Measurements from ENCODE around the gene PSMA4.

The PSMA4 gene

DNA sequence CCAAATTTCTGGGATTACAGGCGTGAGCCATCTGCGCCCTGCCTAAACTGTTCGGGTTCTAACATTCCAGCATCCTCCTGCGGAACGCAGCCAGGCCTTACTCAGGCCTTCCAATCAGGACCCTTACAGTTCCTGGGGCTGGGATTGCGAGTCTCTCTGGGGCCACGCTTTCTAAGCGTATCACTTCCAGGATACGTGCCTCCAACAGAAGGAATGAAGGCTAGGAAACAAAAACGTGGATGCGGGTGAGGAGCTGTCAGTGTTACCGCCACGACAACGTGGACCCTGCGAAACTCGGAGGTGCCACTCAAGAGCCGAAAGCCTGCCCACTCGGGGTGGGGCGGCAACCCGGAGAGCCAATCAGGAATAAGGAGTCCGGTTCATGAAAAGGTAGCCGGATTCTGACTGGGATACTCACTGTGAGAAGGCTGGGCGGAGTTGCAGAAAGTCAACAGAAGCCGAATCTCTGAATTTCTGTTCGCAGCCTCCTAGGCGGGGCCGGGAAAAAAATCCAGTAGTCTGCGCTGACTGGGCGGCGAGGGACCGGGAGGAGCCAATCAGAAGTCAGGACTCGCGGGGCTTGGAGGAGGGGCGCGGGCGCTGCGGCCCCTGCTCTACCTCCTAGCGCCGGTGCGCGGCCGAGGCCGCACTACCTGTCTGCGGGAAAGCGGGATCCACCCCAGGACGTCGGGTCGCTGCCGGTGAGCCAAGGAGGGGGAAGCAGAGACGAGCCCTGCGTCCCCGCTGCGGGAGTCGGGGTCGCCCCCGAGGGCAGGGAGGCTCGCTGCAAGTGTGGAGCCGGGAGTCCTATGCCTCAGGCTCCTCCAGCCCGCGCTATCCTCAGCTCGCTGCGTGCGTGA lies 33.0 kb upstream of the PSMA4 start, which contains the start of gene HYKK:
TSS of gene HYKK (plus strand) at position 607 of the 860 bp plus-strand sequence. CDS start 5,512 bp downstream, outside the sequence.
- TF ChIP-seq, protein P1, sequence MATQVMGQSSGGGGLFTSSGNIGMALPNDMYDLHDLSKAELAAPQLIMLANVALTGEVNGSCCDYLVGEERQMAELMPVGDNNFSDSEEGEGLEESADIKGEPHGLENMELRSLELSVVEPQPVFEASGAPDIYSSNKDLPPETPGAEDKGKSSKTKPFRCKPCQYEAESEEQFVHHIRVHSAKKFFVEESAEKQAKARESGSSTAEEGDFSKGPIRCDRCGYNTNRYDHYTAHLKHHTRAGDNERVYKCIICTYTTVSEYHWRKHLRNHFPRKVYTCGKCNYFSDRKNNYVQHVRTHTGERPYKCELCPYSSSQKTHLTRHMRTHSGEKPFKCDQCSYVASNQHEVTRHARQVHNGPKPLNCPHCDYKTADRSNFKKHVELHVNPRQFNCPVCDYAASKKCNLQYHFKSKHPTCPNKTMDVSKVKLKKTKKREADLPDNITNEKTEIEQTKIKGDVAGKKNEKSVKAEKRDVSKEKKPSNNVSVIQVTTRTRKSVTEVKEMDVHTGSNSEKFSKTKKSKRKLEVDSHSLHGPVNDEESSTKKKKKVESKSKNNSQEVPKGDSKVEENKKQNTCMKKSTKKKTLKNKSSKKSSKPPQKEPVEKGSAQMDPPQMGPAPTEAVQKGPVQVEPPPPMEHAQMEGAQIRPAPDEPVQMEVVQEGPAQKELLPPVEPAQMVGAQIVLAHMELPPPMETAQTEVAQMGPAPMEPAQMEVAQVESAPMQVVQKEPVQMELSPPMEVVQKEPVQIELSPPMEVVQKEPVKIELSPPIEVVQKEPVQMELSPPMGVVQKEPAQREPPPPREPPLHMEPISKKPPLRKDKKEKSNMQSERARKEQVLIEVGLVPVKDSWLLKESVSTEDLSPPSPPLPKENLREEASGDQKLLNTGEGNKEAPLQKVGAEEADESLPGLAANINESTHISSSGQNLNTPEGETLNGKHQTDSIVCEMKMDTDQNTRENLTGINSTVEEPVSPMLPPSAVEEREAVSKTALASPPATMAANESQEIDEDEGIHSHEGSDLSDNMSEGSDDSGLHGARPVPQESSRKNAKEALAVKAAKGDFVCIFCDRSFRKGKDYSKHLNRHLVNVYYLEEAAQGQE (IDR thresholded peaks at IDR 0.05; ENCODE audit: insufficient read depth in 1 of 2, low read depth in 2 of 2, low read length in 2 of 2) = no peak
- peak; percentile 37 for TF ChIP-seq FOXP2 (optimal IDR thresholded peaks at IDR 0.05; ENCODE audit: borderline replicate concordance, extremely low read depth, extremely low read length, insufficient read depth)
- TF ChIP-seq POLR2AphosphoS5 (IDR thresholded peaks at IDR 0.05; ENCODE audit: low read depth, low read length) = peak; percentile 62
- TF ChIP-seq SIN3A (IDR thresholded peaks at IDR 0.05; ENCODE audit: borderline replicate concordance, insufficient read depth, low read length) = peak; percentile 62; the same call in 1 of the 2 replicates
- no peak for TF ChIP-seq TAF1 (IDR thresholded peaks at IDR 0.05; ENCODE audit: borderline replicate concordance, insufficient read depth, low read length)

DNA sequence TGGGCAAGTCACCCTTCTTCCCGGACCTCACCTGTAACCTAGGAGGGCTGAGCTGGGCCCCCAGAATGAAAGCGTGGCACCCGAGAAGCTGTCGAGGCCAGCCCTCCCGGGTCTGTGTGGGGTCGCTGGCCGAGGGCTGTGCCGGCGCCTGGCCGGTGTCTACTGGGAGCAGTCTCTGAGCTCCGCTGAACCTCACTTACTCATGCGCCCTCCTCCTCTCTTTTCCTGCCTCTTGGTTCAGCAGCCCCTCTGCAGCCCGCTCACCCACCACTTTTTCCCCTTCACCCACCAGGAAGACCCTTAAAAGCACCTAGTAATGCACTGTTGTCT lies 32.4 kb upstream of the PSMA4 start:
- TF ChIP-seq SIN3A (IDR thresholded peaks at IDR 0.05; ENCODE audit: borderline replicate concordance, insufficient read depth, low read length) = no peak
- no peak for TF ChIP-seq TAF1 (IDR thresholded peaks at IDR 0.05; ENCODE audit: borderline replicate concordance, insufficient read depth, low read length)
- TF ChIP-seq, protein P1 (IDR thresholded peaks at IDR 0.05; ENCODE audit: insufficient read depth in 1 of 2, low read depth in 2 of 2, low read length in 2 of 2) = no peak
- TF ChIP-seq POLR2AphosphoS5 (IDR thresholded peaks at IDR 0.05; ENCODE audit: low read depth, low read length) = no peak; the same call in 1 of the 2 replicates
- no peak for TF ChIP-seq FOXP2 (optimal IDR thresholded peaks at IDR 0.05; ENCODE audit: borderline replicate concordance, extremely low read depth, extremely low read length, insufficient read depth)

DNA sequence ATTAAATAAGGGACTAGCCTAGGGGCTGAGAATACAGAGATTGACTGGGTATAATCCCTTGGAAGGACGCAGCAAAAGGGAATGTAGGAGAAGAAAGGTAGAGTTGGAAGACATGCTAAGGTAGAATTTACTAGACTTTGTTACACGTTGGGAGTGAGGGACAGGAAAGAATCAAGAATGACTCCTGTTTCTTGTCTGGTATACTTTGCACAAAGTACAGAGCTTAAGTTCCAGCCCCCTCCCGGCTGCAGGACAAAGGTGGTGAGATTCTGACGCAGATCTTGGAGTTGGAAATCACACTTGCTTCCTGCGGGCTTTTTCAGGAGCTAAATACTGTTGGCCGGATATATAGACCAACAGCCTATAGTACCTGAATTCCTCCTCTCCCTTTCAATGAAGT lies 32.0 kb upstream of the PSMA4 start:
- TF ChIP-seq, protein P1 (IDR thresholded peaks at IDR 0.05; ENCODE audit: insufficient read depth in 1 of 2, low read depth in 2 of 2, low read length in 2 of 2) = no peak
- TF ChIP-seq SIN3A (IDR thresholded peaks at IDR 0.05; ENCODE audit: borderline replicate concordance, insufficient read depth, low read length) (no peak), FOXP2 (optimal IDR thresholded peaks at IDR 0.05; ENCODE audit: borderline replicate concordance, extremely low read depth, extremely low read length, insufficient read depth) (no peak), TAF1 (IDR thresholded peaks at IDR 0.05; ENCODE audit: borderline replicate concordance, insufficient read depth, low read length) (no peak), POLR2AphosphoS5 (IDR thresholded peaks at IDR 0.05; ENCODE audit: low read depth, low read length) (no peak)

DNA sequence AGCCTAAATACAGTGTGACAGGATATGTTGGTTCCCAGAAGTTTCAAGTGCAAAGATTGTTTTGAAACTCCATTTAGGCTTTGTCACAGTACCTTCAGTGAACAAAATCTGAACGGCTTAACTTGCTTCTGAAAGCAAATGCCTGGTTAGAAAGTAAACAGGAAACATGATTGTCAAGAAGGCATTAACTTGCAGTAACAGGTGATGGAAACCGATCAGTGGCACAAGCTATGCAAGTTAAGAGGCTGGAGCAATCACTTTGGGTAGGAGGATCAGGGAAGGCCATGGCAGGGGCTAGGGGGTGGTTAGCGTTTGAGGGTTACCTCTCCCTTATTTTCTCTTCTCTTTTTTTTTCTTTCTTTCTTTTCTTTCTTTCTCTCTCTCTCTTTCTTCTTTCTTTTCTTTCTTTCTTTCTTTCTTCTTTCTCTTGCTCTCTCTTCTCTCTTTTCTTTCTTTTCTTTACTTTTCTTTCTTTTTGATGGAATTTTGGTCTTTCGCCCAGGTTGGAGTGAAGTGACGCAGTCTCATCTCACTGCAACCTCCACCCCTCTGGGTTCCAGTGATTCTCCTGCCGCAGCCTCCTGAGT lies 30.4 kb upstream of the PSMA4 start:
- TF ChIP-seq FOXP2 (optimal IDR thresholded peaks at IDR 0.05; ENCODE audit: borderline replicate concordance, extremely low read depth, extremely low read length, insufficient read depth) (no peak), TAF1 (IDR thresholded peaks at IDR 0.05; ENCODE audit: borderline replicate concordance, insufficient read depth, low read length) (no peak), POLR2AphosphoS5 (IDR thresholded peaks at IDR 0.05; ENCODE audit: low read depth, low read length) (no peak), SIN3A (IDR thresholded peaks at IDR 0.05; ENCODE audit: borderline replicate concordance, insufficient read depth, low read length) (no peak)
- TF ChIP-seq, protein P1 (IDR thresholded peaks at IDR 0.05; ENCODE audit: insufficient read depth in 1 of 2, low read depth in 2 of 2, low read length in 2 of 2) = no peak
